DND-41 (cell line): Measurements from ENCODE around the gene C1orf141.

ENCODE experiments used
- EZH2 ChIP-seq: IDR thresholded peaks from 3 replicates; pipeline ENCODE4 v1.6.1; 2012; ENCODE audit warnings: borderline replicate concordance, low read depth, mild to moderate bottlenecking, moderate library complexity, low read length, inconsistent platforms; ENCODE audit not compliant: severe bottlenecking
- TF ChIP-seq, protein P1 (sequence below): IDR thresholded peaks from 2 replicates; pipeline ENCODE4 v1.5.1; 2012; ENCODE audit warnings: borderline replicate concordance, low read length, moderate library complexity, mild to moderate bottlenecking; ENCODE audit not compliant: poor library complexity, severe bottlenecking; ENCODE audit errors: extremely low read depth

DNA sequence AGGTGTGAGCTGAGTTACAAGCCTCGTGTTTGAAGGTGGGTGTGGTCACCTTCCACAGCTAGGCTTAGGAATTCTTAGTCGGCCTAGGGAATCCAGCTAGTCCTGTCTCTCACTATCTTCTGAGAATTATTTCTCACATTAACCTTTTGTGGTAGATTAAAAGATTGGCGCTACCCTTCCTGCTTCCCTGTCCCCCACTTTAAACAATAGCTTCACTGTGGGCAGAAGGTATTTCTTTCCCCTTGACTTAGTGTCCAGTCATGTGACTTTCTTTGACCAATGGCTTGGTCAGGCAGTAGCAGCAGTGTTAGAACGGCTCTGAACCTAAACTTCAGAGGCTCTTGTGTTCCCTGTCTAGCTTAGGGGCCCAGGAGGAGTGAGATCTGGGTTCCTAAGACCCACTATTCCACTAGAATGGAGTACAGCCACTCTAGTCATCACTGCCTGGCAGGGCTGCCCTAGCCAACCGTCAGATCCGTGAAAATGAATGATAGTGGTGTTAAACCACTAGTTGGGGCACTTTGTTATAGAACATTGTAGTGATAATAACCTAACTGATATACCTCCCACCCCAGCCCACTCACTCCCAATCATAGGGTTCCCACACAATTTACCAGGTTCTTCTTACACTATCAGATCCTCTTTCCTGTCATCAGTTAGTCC, 13.9 kb upstream of the C1orf141 start:
- TF ChIP-seq, protein P1, sequence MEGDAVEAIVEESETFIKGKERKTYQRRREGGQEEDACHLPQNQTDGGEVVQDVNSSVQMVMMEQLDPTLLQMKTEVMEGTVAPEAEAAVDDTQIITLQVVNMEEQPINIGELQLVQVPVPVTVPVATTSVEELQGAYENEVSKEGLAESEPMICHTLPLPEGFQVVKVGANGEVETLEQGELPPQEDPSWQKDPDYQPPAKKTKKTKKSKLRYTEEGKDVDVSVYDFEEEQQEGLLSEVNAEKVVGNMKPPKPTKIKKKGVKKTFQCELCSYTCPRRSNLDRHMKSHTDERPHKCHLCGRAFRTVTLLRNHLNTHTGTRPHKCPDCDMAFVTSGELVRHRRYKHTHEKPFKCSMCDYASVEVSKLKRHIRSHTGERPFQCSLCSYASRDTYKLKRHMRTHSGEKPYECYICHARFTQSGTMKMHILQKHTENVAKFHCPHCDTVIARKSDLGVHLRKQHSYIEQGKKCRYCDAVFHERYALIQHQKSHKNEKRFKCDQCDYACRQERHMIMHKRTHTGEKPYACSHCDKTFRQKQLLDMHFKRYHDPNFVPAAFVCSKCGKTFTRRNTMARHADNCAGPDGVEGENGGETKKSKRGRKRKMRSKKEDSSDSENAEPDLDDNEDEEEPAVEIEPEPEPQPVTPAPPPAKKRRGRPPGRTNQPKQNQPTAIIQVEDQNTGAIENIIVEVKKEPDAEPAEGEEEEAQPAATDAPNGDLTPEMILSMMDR = no peak
- no peak for TF ChIP-seq EZH2
